ENCODE measurements around the gene SH3GL1.

- TF ChIP-seq POLR2A (IDR thresholded peaks at IDR 0.05) (no peak), CTCF (IDR thresholded peaks at IDR 0.05) (no peak)
Observed at GRCh38 chr19:4446704-4447200, 46.4 kb upstream of the SH3GL1 start.
